ENCODE results near the gene LSM2. TPM values are rescaled to one million over a fixed set of nuclear protein-coding genes. Genes with fewer than 3 reads are reported as not detected.
"Not testable (repeated sequence)": the region's sequence is repeated elsewhere in the genome, so short reads cannot be mapped to it uniquely, and the experiment has no call there.

LSM2 gene
- total RNA-seq, 1 donor from 2014 or later, result 112 TPM

DNA sequence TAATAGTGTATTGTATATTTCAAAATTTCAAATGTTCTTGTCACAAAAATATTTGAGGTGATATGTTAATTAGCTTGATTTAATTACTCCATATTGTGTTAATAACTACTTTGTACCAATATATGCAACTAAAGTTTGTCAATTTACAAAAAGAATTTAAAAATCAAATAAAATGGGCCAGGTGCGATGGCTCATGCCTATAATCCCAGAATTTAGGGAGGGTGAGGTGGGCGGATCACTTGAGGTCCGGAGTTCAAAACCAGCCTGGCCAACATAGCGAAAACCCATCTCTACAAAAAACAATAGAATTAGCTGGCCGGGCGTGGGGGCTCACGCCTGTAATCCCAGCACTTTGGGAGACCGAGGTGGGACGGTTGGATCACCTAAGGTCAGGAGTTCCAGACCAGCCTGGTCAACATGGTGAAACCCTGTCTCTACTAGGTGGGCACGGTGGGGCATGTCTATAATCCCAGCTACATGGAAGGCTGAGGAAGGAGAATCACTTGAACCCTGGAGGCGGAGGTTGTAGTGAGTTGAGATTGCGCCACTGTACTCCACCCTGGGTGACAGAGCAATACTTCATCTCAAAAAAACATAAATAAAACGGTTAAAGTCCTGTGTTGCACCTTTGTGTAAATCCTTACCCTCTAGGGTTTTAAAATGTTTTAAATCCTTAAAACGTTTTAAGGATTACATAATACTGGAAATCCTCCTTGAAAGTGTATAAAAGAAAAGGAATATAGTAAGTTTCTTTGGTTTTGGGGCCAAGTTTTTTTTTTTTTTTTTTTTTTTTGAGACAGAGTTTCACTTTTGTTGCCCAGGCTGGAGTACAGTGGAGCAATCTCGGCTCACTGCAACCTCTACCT lies 24.8 kb upstream of the LSM2 start:
- no peak for DNase-seq (ENCODE audit: low read depth)
- H3K4me3 ChIP-seq (ENCODE audit: low read depth, low read length), result peak overlapping the region; percentile 88
- TF ChIP-seq, protein P1, sequence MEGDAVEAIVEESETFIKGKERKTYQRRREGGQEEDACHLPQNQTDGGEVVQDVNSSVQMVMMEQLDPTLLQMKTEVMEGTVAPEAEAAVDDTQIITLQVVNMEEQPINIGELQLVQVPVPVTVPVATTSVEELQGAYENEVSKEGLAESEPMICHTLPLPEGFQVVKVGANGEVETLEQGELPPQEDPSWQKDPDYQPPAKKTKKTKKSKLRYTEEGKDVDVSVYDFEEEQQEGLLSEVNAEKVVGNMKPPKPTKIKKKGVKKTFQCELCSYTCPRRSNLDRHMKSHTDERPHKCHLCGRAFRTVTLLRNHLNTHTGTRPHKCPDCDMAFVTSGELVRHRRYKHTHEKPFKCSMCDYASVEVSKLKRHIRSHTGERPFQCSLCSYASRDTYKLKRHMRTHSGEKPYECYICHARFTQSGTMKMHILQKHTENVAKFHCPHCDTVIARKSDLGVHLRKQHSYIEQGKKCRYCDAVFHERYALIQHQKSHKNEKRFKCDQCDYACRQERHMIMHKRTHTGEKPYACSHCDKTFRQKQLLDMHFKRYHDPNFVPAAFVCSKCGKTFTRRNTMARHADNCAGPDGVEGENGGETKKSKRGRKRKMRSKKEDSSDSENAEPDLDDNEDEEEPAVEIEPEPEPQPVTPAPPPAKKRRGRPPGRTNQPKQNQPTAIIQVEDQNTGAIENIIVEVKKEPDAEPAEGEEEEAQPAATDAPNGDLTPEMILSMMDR (conservative IDR thresholded peaks at IDR 0.05; ENCODE audit: low read depth, low read length), result no peak

DNA sequence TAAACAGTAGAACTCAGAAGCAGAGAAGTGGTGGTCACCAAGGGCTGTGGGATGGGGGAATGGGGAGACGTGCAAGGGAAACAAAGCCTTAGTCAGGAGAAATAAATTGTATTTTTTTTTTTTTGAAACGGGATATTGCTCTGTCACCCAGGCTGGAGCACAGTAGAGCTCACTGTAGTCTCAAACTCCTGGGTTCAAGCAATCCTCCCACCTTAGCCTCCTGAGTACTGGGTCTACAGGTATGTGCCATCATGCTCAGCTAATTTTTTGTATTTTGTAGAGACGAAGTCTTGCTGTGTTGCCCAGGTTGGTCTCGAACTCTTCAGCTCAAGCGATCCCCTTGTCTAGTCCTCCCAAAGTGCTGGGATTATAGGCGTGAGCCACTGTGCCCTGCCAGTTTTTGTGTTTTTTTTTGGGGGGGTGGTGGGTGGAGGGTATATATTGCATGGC lies 24.1 kb upstream of the LSM2 start:
- no peak for DNase-seq (ENCODE audit: low read depth)
- H3K4me3 ChIP-seq (ENCODE audit: low read depth, low read length), result peak overlapping the region; percentile 88
- TF ChIP-seq, protein P1 (conservative IDR thresholded peaks at IDR 0.05; ENCODE audit: low read depth, low read length), result no peak

DNA sequence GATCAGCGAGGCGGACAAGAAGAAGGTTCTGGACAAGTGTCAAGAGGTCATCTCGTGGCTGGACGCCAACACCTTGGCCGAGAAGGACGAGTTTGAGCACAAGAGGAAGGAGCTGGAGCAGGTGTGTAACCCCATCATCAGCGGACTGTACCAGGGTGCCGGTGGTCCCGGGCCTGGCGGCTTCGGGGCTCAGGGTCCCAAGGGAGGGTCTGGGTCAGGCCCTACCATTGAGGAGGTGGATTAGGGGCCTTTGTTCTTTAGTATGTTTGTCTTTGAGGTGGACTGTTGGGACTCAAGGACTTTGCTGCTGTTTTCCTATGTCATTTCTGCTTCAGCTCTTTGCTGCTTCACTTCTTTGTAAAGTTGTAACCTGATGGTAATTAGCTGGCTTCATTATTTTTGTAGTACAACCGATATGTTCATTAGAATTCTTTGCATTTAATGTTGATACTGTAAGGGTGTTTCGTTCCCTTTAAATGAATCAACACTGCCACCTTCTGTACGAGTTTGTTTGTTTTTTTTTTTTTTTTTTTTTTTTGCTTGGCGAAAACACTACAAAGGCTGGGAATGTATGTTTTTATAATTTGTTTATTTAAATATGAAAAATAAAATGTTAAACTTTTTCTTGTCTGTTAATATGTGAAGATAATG lies 23.0 kb upstream of the LSM2 start:
- H3K4me3 ChIP-seq (ENCODE audit: low read depth, low read length), result peak overlapping the region; percentile 88
- DNase-seq (ENCODE audit: low read depth), result no peak
- TF ChIP-seq, protein P1 (conservative IDR thresholded peaks at IDR 0.05; ENCODE audit: low read depth, low read length), result peak; percentile 50

DNA sequence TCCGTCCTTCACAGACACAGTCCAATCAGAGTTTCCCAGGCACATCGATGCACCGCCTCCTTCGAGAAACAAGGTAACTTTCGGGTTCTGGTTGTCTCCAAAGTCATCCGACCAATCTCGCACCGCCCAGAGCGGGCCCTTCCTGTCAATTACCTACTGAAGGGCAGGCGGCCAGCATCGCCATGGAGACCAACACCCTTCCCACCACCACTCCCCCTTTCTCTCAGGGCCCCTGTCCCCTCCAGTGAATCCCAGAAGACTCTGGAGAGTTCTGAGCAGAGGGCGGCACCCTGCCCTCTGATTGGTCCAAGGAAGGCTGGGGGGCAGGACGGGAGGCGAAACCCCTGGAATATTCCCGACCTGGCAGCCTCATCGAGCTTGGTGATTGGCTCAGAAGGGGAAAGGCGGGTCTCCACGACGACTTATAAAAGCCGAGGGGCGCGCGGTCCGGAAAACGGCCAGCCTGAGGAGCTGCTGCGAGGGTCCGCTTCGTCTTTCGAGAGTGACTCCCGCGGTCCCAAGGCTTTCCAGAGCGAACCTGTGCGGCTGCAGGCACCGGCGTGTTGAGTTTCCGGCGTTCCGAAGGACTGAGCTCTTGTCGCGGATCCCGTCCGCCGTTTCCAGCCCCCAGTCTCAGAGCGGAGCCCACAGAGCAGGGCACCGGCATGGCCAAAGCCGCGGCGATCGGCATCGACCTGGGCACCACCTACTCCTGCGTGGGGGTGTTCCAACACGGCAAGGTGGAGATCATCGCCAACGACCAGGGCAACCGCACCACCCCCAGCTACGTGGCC lies 20.7 kb upstream of the LSM2 start, which contains the start of gene HSPA1B:
Gene HSPA1B (plus strand): TSS at position 453 of the 794 bp plus-strand sequence. CDS start 213 bp downstream, at position 666.
- DNase-seq (ENCODE audit: low read depth), result peak; percentile 98
- H3K4me3 ChIP-seq (ENCODE audit: low read depth, low read length), result peak within 1 kb of the TSS; percentile 74
- TF ChIP-seq, protein P1 (conservative IDR thresholded peaks at IDR 0.05; ENCODE audit: low read depth, low read length), result no peak

DNA sequence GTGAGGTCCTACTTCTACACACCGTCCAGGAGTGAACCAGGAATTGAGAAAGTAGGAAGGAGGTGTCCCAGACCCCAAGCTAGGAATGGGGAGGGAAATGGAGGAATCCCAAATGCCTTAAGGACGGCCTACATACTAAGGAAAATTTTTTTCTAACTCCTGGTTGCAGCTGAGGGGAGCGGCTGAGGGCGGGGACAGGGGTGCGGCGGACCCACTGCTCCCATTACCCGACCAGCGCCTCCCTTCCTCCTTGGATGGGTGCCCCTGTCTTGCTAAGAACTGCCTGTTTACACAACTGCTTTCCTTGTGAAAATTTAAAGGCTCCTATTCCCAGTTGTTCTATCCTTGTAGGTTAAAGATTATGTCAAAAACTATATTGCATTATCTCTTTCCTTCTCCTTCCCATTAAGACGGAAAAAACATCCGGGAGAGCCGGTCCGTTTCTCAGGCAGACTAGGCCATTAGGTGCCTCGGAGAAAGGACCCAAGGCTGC lies 20.1 kb upstream of the LSM2 start:
- DNase-seq (ENCODE audit: low read depth), result no peak
- H3K4me3 ChIP-seq (ENCODE audit: low read depth, low read length), result peak overlapping the region; percentile 54
- TF ChIP-seq, protein P1 (conservative IDR thresholded peaks at IDR 0.05; ENCODE audit: low read depth, low read length), result no peak

DNA sequence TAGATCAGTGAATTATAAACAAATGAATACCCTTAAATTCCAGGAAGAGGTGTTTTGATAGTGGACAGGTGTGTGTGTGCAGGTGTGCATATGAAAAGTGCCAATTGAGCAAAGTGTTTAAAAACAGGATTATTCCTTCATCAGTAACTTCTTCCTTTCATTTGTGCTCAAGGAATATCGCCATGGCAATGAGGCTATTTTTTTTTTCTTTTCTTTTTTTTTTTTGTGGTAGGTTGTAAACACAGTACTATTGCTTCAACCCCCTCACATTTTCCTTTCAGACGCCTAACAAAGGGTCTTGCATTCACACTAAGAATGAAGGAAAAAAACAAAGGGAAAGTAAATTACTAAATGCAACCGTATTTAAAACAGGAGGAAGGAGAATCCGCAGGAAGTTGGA lies 18.8 kb upstream of the LSM2 start:
- DNase-seq (ENCODE audit: low read depth), result no peak
- no peak overlapping the region for H3K4me3 ChIP-seq (ENCODE audit: low read depth, low read length)
- TF ChIP-seq, protein P1 (conservative IDR thresholded peaks at IDR 0.05; ENCODE audit: low read depth, low read length), result no peak

DNA sequence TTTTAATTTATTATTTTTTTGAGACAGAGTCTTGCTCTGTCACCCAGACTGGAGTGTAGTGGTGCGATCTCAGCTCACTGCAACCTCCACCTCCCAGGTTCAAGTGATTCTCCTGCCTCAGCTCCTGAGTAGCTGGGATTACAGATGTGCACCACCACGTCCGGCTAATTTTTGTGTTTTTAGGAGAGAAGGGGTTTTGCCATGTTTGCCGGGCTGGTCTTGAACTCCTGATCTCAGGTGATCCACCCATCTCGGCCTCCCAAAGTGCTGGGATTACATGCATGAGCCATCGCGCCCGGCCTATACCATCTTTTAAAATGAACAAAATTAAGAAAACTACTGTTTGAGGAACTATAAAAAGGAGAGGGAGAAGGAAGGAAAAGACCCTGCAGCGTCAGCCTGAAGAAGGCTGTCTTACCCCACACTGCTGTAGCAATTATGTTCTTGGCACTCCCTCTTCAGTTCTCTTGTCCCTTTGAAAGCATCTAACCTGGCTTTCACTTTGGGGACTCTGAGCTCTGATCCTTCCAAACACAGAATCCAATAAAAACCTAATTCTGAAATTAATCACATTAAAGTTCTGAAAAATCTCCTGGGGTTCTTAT lies 16.9 kb upstream of the LSM2 start:
- H3K4me3 ChIP-seq (ENCODE audit: low read depth, low read length); DNase-seq (ENCODE audit: low read depth): not testable (repeated sequence)

Data from epithelial cell of proximal tubule (primary cell).